H1 (cell line): ENCODE results near the gene MYO1G. TPM values are rescaled to one million over a fixed set of nuclear protein-coding genes. Genes with fewer than 3 reads are reported as not detected.

ENCODE experiments used
- CBX5 ChIP-seq: fragments of 300-800, 300-1000 bp; sonication (generic); IDR thresholded peaks from 2 replicates; pipeline ENCODE4 v1.7.1; 2016; ENCODE audit warnings: antibody characterized with exemption, low read length, low read depth
- RNF2 ChIP-seq: fragments of 200-900, 300-1000 bp; sonication (generic); IDR thresholded peaks from 2 replicates; pipeline ENCODE4 v1.7.1; 2016; ENCODE audit warnings: borderline replicate concordance, low read depth, mild to moderate bottlenecking, antibody characterized with exemption, low read length; ENCODE audit not compliant: poor library complexity, severe bottlenecking; ENCODE audit errors: missing control alignments
- SRF ChIP-seq: IDR thresholded peaks from 2 replicates; pipeline ENCODE4 v1.6.1; 2011; ENCODE audit warnings: mild to moderate bottlenecking, low read depth, low read length, moderate library complexity
- polyA plus RNA-seq, 7 experiments: library from polyadenylated mRNA; depleted of rRNA in 3 of 7; stranded (reverse) in 5 of 7; unstranded in 2 of 7; fragments of >200 nt in 5 of 7; fragments of 200-250 nt in 2 of 7; gene quantifications; 1 replicate in 5 of 7; 2 replicates in 1 of 7; 4 replicates in 1 of 7; pipeline versions ENCODE4 v1.2.1 to v1.2.3, GENCODE V29; 2011 to 2013; ENCODE audit warnings: missing spikeins in 2 of 7, mixed read lengths in 2 of 7
- total RNA-seq: library from RNA; stranded (reverse); fragmentation: NEBNext Ultra II Directional; extraction: Animal tissue kit (Norgen Biotek cat#: 25700); gene quantifications from 2 replicates; pipeline ENCODE4 v1.2.1, GENCODE V29; 2021

MYO1G gene
- total and polyA plus RNA-seq, 2 of the 8 experiments (the other 6 are each of a cell fraction or from before 2014, with no cell fraction given): 0.08 to 0.19 TPM

DNA sequence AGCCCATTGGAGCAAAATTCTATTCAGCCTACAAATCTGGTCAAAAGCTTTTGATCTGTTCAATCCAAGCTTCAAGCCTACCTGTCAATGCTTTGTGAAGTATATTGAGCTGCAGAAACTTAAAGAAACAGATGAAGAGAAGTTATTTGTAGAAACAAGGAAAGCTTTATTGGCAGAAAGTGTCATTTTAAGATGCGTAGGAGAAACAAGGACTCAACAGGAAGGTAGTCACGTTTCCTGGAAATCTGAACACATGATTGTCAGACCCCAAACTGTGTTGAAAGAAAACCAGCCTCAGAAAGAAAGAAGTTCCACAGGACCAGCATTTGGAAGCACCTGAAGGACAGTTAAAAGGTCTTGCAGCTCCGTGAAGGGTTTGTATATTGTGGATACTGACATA lies 58.7 kb downstream of the MYO1G start (continued):
- TF ChIP-seq CBX5 (no peak), RNF2 (no peak), SRF (no peak)
